ENCODE results near the gene LCE3A.
"Not testable (repeated sequence)": the region's sequence is repeated elsewhere in the genome, so short reads cannot be mapped to it uniquely, and the experiment has no call there.

LCE3A gene, protein sequence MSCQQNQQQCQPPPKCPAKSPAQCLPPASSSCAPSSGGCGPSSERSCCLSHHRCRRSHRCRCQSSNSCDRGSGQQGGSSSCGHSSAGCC

DNA sequence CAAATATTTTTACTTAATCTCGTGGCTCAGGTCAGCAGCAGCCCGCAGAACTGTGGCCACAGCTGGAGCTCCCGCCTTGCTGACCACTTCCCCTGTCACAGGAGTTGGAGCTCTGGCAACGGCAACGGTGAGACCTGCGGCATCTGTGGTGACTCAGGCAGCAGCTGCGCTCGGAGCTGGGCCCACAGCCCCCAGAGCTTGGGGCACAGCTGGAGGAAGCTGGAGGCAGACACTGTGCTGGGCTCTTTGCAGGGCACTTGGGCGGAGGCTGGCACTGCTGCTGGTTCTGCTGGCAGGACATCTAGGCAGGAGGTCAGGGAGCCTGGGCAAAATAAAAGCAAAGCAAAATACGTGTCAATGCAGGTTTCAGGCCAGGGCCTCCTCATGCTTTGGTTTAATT, at the start of gene LCE3A:
Gene LCE3A (minus strand): TSS at position 301 of the 400 bp plus-strand sequence. CDS start 0 bp downstream, at position 301.
- H3K4me3 ChIP-seq (ENCODE audit: low read depth, low read length), result no peak within 1 kb of the TSS
- TF ChIP-seq, protein P1, sequence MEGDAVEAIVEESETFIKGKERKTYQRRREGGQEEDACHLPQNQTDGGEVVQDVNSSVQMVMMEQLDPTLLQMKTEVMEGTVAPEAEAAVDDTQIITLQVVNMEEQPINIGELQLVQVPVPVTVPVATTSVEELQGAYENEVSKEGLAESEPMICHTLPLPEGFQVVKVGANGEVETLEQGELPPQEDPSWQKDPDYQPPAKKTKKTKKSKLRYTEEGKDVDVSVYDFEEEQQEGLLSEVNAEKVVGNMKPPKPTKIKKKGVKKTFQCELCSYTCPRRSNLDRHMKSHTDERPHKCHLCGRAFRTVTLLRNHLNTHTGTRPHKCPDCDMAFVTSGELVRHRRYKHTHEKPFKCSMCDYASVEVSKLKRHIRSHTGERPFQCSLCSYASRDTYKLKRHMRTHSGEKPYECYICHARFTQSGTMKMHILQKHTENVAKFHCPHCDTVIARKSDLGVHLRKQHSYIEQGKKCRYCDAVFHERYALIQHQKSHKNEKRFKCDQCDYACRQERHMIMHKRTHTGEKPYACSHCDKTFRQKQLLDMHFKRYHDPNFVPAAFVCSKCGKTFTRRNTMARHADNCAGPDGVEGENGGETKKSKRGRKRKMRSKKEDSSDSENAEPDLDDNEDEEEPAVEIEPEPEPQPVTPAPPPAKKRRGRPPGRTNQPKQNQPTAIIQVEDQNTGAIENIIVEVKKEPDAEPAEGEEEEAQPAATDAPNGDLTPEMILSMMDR (IDR thresholded peaks at IDR 0.05; ENCODE audit: low read depth, low read length), result no peak
- no peak for DNase-seq (ENCODE audit: low read depth, low spot score)
- in situ Hi-C loops (cut with HindIII; ENCODE audit: low sequenced_read_pairs), result no loop called here

DNA sequence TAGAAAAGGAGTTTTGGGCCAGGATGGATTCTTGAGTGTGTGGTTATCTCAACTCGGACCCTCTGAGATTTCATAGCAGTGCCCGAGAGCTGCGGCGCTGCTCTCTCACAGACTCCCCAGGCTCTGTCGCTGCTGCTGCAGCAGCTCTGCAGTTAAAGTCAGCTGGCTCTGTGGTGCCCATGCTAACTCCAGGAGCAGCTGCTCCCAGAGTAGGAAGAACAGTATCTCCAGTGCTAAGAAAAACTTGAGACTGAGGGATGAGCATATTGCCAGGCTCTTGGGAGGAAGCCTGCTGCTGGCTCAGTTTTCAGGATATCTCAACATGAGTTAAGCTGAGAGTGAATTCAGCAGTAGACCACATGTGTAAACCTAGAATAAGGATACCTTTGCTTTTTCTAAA, 44.7 kb upstream of the LCE3A start:
- TF ChIP-seq, protein P1 (IDR thresholded peaks at IDR 0.05; ENCODE audit: low read depth, low read length), result no peak
- DNase-seq (ENCODE audit: low read depth, low spot score), result no peak
- in situ Hi-C loops (cut with HindIII; ENCODE audit: low sequenced_read_pairs), result no loop called here
- no peak overlapping the region for H3K4me3 ChIP-seq (ENCODE audit: low read depth, low read length)

DNA sequence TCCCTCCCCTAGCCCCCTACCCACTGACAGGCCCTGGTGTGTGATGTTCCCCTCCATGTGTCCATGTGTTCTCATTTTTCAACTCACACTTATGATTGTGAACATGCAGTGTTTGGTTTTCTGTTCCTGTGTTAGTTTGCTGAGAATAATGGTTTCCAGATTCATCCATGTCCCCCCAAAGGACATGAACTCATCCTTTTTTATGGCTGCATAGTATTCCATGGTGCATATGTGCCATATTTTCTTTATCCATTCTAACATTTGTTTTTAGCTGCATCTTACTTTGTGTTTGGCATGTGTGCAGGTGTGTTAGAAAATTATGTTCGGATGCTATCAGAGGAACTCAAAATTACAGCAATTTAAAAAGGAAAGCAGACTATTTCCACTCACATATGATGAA, 43.3 kb upstream of the LCE3A start:
- in situ Hi-C loops (cut with HindIII; ENCODE audit: low sequenced_read_pairs); DNase-seq (ENCODE audit: low read depth, low spot score); H3K4me3 ChIP-seq (ENCODE audit: low read depth, low read length): not testable (repeated sequence)

DNA sequence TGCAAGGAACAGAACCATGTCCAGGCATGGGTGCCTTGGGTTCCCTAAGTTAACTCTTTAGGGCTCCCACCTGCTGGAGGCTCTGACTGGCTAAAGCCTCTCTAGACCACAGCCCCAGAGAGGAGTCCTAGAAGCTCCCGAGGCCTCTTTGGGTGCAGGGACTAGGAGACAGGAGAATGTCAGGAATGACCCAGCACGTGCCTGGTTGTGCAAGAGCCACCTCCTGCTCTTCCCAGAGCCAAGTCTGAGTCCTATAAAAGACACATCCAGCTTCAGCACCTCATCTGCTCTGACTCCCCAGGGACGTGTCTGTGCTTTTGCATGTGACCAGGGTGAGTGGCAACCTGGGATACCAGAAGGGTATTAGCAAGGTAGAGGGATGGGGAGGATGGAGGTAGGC, 40.2 kb upstream of the LCE3A start, which contains the start of gene LCE2D:
Gene LCE2D (plus strand): TSS at position 283 of the 400 bp plus-strand sequence. CDS start 726 bp downstream, outside the sequence.
- DNase-seq (ENCODE audit: low read depth, low spot score), result no peak
- no peak within 1 kb of the TSS for H3K4me3 ChIP-seq (ENCODE audit: low read depth, low read length)
- in situ Hi-C loops (cut with HindIII; ENCODE audit: low sequenced_read_pairs), result no loop called here
- TF ChIP-seq, protein P1 (IDR thresholded peaks at IDR 0.05; ENCODE audit: low read depth, low read length), result no peak

DNA sequence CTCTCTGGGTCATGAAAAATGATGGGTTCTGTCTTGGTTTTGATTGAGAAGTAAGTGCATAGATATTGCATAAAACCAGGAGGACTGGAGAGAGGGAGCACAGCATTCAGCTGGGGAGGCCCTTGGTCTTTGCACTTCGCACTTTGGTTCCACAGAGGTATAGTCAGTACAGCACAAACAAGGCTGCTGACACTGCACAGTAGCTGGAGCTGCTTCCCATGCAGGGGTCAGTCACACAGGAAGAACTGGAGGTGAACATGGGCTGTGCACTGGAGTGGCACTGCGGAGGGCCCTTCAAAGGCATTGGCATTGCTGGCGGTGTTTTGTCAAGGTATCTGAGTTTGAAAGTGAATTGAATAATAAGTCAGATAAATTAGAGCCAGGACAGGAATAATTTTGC, 35.7 kb upstream of the LCE3A start:
- no peak for DNase-seq (ENCODE audit: low read depth, low spot score)
- in situ Hi-C loops (cut with HindIII; ENCODE audit: low sequenced_read_pairs), result no loop called here
- no peak overlapping the region for H3K4me3 ChIP-seq (ENCODE audit: low read depth, low read length)
- TF ChIP-seq, protein P1 (IDR thresholded peaks at IDR 0.05; ENCODE audit: low read depth, low read length), result no peak

DNA sequence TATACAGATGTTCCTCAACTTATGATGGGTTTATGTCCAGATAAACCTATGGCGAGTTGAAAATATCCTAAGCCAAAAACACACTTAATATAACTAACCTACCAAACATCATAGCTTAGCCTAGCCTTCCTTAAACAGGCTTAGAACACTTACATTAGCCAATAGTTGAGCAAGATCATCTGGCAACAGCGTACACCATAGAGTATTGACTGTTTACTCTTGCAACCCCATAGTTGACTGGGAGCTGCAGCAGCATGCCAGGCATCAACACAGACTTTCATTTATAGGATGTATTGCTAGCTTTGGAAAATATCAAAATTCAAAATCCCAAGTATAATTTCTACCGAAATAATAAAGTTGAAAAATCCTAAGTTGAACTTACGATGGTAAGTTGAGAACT, 34.8 kb upstream of the LCE3A start:
- DNase-seq (ENCODE audit: low read depth, low spot score), result no peak
- in situ Hi-C loops (cut with HindIII; ENCODE audit: low sequenced_read_pairs), result no loop called here
- TF ChIP-seq, protein P1 (IDR thresholded peaks at IDR 0.05; ENCODE audit: low read depth, low read length), result no peak
- no peak overlapping the region for H3K4me3 ChIP-seq (ENCODE audit: low read depth, low read length)

DNA sequence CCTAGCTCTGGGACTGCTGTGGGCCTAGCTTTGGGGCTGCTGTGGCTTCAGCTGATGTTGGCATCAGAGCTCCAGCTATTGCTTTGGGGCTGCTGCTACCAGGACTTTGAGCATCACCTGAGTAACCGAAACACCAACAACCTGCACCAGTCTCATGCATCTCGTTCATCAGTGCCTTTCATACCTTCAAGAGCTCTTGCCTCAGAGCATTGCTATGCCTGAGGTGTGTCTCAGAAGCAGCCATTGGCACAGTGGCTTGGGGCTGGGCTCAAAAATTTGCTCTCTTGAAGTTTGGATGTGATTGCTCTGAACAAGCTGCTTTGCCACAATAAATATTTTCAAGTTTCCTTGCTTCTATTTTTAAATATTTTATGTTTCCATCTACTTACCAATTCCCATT, 33.6 kb upstream of the LCE3A start:
- no peak for DNase-seq (ENCODE audit: low read depth, low spot score)
- TF ChIP-seq, protein P1 (IDR thresholded peaks at IDR 0.05; ENCODE audit: low read depth, low read length), result no peak
- in situ Hi-C loops (cut with HindIII; ENCODE audit: low sequenced_read_pairs), result no loop called here
- no peak overlapping the region for H3K4me3 ChIP-seq (ENCODE audit: low read depth, low read length)

Data from astrocyte of the spinal cord (primary cell).